Measurements from ENCODE around the gene AQP12A.

The AQP12A gene

DNA sequence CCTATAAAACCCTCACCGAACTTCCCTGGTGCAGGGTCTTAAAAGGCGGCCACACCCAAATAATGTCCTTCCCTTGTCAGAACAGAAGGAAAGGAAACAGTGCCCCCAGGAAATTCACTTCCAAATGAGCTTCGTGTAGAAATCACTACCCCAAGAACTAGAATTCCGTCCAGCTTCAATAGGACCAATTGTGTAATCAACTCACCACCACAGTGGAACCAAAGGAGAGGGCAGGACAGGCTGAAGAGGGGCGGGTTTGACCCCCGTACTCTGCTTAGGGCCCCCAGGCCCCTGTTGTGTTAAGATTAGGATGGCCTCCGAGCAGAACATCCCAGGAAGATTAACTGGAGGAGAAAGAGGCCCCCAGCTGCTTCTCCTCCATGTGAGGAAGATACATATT, 42.3 kb upstream of the AQP12A start:
- no peak for TF ChIP-seq CTCF (IDR thresholded peaks at IDR 0.05)

GRCh38 chr2:240650254-240650965, 41.3 kb upstream of the AQP12A start:
- TF ChIP-seq CTCF (IDR thresholded peaks at IDR 0.05), result no peak

GRCh38 chr2:240651185-240651584, 40.5 kb upstream of the AQP12A start:
- TF ChIP-seq CTCF (IDR thresholded peaks at IDR 0.05), result no peak

DNA sequence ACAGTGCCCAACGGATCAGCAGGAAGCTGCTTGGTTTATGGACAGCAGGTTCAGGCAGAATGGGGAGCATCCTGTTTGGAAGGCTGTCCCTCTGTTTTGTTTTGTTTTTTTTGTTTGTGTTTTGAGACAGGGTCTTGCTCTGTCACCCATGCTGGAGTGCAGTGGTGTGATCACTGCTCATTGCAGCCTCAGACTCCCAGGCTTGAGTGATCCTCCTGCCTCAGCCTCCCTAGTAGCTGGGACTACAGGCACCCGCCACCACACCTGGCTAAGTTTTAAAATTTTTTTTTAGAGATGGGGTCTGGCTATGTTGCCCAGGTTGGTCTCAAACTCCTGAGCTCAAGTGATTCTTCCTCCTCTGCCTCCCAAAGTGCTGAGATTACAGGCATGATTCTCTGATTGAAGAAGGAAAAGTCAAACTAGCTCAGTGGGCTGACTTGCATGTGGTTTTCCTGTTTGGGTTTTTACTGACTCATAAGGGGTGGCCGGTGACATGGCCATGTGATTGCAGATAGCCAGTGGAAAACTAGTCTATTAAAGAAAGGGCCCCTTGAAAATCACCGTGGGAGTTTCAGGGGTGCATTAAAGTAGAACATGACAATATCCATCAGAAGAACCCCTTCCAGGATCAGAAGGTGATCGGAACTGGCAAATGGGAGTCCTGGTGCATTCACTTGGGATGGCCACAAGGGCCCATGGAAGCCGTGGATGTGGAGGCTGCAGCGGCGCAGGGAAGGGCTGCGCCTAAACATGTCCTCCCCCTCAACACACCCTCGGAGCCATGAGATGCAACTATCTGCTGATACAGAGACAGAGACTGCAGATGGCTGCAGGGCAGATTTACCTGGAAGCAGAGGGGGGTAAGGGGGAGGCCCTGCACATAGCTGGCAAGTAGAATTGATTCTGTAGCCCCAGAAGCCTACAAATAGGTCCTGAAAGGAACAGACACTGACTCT, 35.5 kb upstream of the AQP12A start:
- no peak for TF ChIP-seq CTCF (IDR thresholded peaks at IDR 0.05)

GRCh38 chr2:240662681-240663080, 29.0 kb upstream of the AQP12A start:
- no peak for TF ChIP-seq CTCF (IDR thresholded peaks at IDR 0.05)

DNA sequence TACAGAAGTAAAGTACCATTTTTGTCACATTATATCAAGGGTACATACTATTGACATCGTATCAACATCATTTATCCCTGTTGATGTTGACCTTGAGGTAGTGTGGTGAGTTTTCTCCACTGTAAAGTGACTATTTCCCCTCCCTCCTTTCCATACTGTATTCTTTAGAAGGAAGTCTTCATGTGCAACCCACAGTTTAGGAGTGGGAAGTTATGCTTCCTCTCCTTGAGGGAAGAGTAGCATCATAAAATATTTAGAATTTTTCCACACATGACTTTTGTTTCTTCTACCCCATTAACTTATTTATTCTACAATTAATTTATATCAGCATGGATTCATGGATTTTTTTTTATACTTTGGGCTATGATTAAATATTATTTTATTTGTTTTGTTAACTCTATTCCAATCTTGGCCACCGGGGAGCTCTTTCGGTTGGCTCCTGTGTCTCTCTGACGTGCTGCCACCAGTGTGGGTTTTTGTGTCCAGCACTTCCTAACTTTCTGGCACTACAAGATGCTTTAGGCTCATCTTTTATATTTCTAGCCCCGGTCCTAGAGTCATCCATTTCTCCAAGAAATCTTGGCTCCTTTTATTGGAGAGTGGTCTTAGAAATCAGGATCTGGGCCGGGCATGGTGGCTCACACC, 28.0 kb upstream of the AQP12A start:
- TF ChIP-seq CTCF (IDR thresholded peaks at IDR 0.05), result no peak

- TF ChIP-seq CTCF (IDR thresholded peaks at IDR 0.05), result no peak
Observed at GRCh38 chr2:240664622-240665021, 27.0 kb upstream of the AQP12A start.
